GM23338 (cell line): ENCODE data around the gene KCNG3. TPM values are rescaled to one million over a fixed set of nuclear protein-coding genes. Genes with fewer than 3 reads are reported as not detected.

Experiments
- ATAC-seq: fragments of 200-7000 bp; cut with Tn5 transposase; 3 replicates; pipeline ENCODE4 v1.9.1; 2020
- DNase-seq: peaks from one replicate; pipeline ENCODE4 v3.0.0-alpha.2; 2015; ENCODE audit warnings: low spot score
- H2AFZ ChIP-seq: fragments of 200-600 bp; sonication (generic); 2 replicates; pipeline ENCODE4 v1.8.0; 2016; ENCODE audit warnings: antibody characterized with exemption, mild to moderate bottlenecking, moderate library complexity
- H3F3A ChIP-seq: fragments of 200-600 bp; sonication (generic); replicated peaks from 2 replicates; pipeline ENCODE4 v1.8.0; 2017; ENCODE audit warnings: antibody characterized with exemption, mixed run types, low read depth
- H3K27ac ChIP-seq: fragments of 200-600 bp; sonication (generic); 2 replicates; pipeline ENCODE4 v1.6.1; 2016; ENCODE audit warnings: low read depth
- H3K27me3 ChIP-seq: fragments of 200-600 bp; sonication (generic); 2 replicates; pipeline ENCODE4 v1.8.0; 2016; ENCODE audit warnings: mild to moderate bottlenecking, mixed run types, moderate library complexity; ENCODE audit not compliant: insufficient read depth
- H3K36me3 ChIP-seq: fragments of 200-600 bp; sonication (generic); 2 replicates; pipeline ENCODE4 v1.8.0; 2016; ENCODE audit warnings: mild to moderate bottlenecking; ENCODE audit not compliant: insufficient read depth
- H3K4me1 ChIP-seq: fragments of 200-600 bp; sonication (generic); 2 replicates; pipeline ENCODE4 v1.8.0; 2016; ENCODE audit warnings: mild to moderate bottlenecking, moderate library complexity; ENCODE audit not compliant: insufficient read depth
- H3K4me2 ChIP-seq: fragments of 200-600 bp; sonication (generic); 2 replicates; pipeline ENCODE4 v1.7.1; 2017; ENCODE audit warnings: mixed run types
- H3K4me3 ChIP-seq: fragments of 200-600 bp; sonication (generic); 2 replicates; pipeline ENCODE4 v1.6.1; 2016; ENCODE audit warnings: mixed run types
- H3K79me2 ChIP-seq: fragments of 200-600 bp; sonication (generic); replicated peaks from 2 replicates; pipeline ENCODE4 v1.8.0; 2017; ENCODE audit warnings: mild to moderate bottlenecking; ENCODE audit not compliant: insufficient read depth
- H3K9me2 ChIP-seq: fragments of 200-600 bp; sonication (generic); 2 replicates; pipeline ENCODE4 v1.8.0; 2017; ENCODE audit not compliant: insufficient read depth
- H4K20me1 ChIP-seq: fragments of 200-600 bp; sonication (generic); replicated peaks from 2 replicates; pipeline ENCODE4 v1.8.0; 2017; ENCODE audit warnings: mild to moderate bottlenecking; ENCODE audit not compliant: insufficient read depth
- H3K27ac Mint-ChIP-seq: 2 replicates; pipeline ENCODE4 v1.8.0; 2020; ENCODE audit warnings: inconsistent platforms, mild to moderate bottlenecking, moderate library complexity, mixed read lengths
- H3K27me3 Mint-ChIP-seq: 3 replicates; pipeline ENCODE4 v1.8.0; 2022; ENCODE audit warnings: low read depth, mild to moderate bottlenecking, moderate library complexity, mixed read lengths, inconsistent platforms; ENCODE audit not compliant: insufficient read depth, poor library complexity
- H3K36me3 Mint-ChIP-seq: 3 replicates; pipeline ENCODE4 v1.8.0; 2021; ENCODE audit warnings: low read depth, mild to moderate bottlenecking, inconsistent platforms, moderate library complexity, mixed read lengths
- H3K4me1 Mint-ChIP-seq: 3 replicates; pipeline ENCODE4 v1.8.0; 2020; ENCODE audit warnings: mild to moderate bottlenecking, inconsistent platforms, mixed read lengths
- H3K4me3 Mint-ChIP-seq: 3 replicates; pipeline ENCODE4 v1.8.0; 2021; ENCODE audit warnings: moderate library complexity, mild to moderate bottlenecking, inconsistent platforms, mixed read lengths
- H3K9me3 Mint-ChIP-seq: 3 replicates; pipeline ENCODE4 v1.8.0; 2020; ENCODE audit warnings: moderate library complexity, mild to moderate bottlenecking, inconsistent platforms, mixed read lengths
- EZH2 ChIP-seq: fragments of 200-600 bp; sonication (generic); IDR thresholded peaks from one replicate; pipeline ENCODE4 v1.8.0; 2017; ENCODE audit warnings: antibody characterized with exemption, mild to moderate bottlenecking, low read depth; ENCODE audit not compliant: unreplicated experiment
- NANOG ChIP-seq: IDR thresholded peaks from 2 replicates; pipeline ENCODE4 v1.6.1; 2016; ENCODE audit warnings: antibody characterized with exemption, borderline replicate concordance
- polyA plus RNA-seq: library from polyadenylated mRNA; unstranded; fragments of >200 nt; fragmentation: Nextera tagmentation; extraction: Ambion mirVana; gene quantifications from 2 replicates; pipeline ENCODE4 v1.2.1, GENCODE V29; 2016
- total RNA-seq: library from RNA; depleted of rRNA; stranded (reverse); fragments of >200 nt; shearing (Covaris generic); gene quantifications from 2 replicates; pipeline ENCODE4 v1.2.3, GENCODE V29; 2014
- TF ChIP-seq, protein P1 (sequence below), 2 experiments: fragments of 200-600 bp in 1 of 2; sonication (generic) in 1 of 2; conservative IDR thresholded peaks; 2 replicates each; pipeline versions ENCODE4 v1.5.1 to v1.6.1; 2016 to 2017; ENCODE audit warnings: antibody characterized with exemption in 2 of 2, low read depth in 2 of 2, mild to moderate bottlenecking in 2 of 2, moderate library complexity in 1 of 2
- TF ChIP-seq, protein P2 (sequence below): IDR thresholded peaks from 2 replicates; pipeline ENCODE4 v1.6.1; 2016; ENCODE audit warnings: antibody characterized with exemption
- TF ChIP-seq, protein P3 (sequence below): fragments of 250-450 bp; sonication (Bioruptor Pico); IDR thresholded peaks from 2 replicates; pipeline ENCODE4 v1.5.0; 2020; ENCODE audit warnings: mild to moderate bottlenecking, moderate library complexity

The KCNG3 gene
- total and polyA plus RNA-seq, 2 experiments from 2014 or later, result 2.5 to 36.2 TPM

DNA sequence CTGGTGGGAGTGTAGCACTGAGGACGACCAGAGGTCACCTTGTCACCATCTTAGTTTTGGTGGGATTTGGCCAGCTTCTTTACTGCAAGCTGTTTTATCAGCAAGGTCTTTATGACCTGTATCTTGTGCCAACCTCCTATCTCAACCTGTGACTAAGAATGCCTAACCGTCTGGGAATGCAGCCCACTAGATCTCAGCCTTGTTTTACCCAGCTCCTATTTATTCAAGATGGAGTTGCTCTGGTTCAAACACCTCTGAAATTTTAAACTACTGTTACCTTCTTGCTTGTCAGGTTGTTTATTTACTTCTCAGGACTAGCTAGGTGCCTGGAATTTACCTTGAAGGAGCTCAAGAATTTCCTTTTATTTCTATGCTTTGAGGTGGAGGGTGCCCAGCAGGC is 9.5 kb upstream of the KCNG3 start:
- no peak overlapping the region for H3K4me3 Mint-ChIP-seq
- Histone ChIP-seq H3K4me1 (peaks cover 9% of the 10 kb centered on the region), H3F3A (peaks cover 2% of the 10 kb centered on the region; the same call in 1 of the 2 replicates), H3K27me3 (no peaks in the 10 kb centered on the region), H3K4me2 (no peak overlapping the region), H3K9me2 (no peaks in the 10 kb centered on the region; the same call in 1 of the 2 replicates), H3K27ac (no peak overlapping the region), H2AFZ (no peak overlapping the region), H3K4me3 (no peak overlapping the region), H3K36me3 (no peaks in the 10 kb centered on the region), H3K79me2 (no peaks in the 10 kb centered on the region), H4K20me1 (no peaks in the 10 kb centered on the region)
- no peaks in the 10 kb centered on the region; the same call in 2 of the 3 replicates for H3K9me3 Mint-ChIP-seq
- H3K27ac Mint-ChIP-seq, result no peak overlapping the region
- DNase-seq (peak; percentile 33), ATAC-seq (peak; percentile 47)
- peaks cover 6% of the 10 kb centered on the region for H3K4me1 Mint-ChIP-seq
- H3K27me3 Mint-ChIP-seq, result peaks cover 2% of the 10 kb centered on the region
- TF ChIP-seq NANOG (no peak), EZH2 (no peak)
- TF ChIP-seq, protein P1, sequence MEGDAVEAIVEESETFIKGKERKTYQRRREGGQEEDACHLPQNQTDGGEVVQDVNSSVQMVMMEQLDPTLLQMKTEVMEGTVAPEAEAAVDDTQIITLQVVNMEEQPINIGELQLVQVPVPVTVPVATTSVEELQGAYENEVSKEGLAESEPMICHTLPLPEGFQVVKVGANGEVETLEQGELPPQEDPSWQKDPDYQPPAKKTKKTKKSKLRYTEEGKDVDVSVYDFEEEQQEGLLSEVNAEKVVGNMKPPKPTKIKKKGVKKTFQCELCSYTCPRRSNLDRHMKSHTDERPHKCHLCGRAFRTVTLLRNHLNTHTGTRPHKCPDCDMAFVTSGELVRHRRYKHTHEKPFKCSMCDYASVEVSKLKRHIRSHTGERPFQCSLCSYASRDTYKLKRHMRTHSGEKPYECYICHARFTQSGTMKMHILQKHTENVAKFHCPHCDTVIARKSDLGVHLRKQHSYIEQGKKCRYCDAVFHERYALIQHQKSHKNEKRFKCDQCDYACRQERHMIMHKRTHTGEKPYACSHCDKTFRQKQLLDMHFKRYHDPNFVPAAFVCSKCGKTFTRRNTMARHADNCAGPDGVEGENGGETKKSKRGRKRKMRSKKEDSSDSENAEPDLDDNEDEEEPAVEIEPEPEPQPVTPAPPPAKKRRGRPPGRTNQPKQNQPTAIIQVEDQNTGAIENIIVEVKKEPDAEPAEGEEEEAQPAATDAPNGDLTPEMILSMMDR (conservative IDR thresholded peaks at IDR 0.05; ENCODE audit: low read depth in 2 of 2), result no peak
- TF ChIP-seq, protein P2, sequence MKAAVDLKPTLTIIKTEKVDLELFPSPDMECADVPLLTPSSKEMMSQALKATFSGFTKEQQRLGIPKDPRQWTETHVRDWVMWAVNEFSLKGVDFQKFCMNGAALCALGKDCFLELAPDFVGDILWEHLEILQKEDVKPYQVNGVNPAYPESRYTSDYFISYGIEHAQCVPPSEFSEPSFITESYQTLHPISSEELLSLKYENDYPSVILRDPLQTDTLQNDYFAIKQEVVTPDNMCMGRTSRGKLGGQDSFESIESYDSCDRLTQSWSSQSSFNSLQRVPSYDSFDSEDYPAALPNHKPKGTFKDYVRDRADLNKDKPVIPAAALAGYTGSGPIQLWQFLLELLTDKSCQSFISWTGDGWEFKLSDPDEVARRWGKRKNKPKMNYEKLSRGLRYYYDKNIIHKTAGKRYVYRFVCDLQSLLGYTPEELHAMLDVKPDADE, result no peak
- TF ChIP-seq, protein P3, sequence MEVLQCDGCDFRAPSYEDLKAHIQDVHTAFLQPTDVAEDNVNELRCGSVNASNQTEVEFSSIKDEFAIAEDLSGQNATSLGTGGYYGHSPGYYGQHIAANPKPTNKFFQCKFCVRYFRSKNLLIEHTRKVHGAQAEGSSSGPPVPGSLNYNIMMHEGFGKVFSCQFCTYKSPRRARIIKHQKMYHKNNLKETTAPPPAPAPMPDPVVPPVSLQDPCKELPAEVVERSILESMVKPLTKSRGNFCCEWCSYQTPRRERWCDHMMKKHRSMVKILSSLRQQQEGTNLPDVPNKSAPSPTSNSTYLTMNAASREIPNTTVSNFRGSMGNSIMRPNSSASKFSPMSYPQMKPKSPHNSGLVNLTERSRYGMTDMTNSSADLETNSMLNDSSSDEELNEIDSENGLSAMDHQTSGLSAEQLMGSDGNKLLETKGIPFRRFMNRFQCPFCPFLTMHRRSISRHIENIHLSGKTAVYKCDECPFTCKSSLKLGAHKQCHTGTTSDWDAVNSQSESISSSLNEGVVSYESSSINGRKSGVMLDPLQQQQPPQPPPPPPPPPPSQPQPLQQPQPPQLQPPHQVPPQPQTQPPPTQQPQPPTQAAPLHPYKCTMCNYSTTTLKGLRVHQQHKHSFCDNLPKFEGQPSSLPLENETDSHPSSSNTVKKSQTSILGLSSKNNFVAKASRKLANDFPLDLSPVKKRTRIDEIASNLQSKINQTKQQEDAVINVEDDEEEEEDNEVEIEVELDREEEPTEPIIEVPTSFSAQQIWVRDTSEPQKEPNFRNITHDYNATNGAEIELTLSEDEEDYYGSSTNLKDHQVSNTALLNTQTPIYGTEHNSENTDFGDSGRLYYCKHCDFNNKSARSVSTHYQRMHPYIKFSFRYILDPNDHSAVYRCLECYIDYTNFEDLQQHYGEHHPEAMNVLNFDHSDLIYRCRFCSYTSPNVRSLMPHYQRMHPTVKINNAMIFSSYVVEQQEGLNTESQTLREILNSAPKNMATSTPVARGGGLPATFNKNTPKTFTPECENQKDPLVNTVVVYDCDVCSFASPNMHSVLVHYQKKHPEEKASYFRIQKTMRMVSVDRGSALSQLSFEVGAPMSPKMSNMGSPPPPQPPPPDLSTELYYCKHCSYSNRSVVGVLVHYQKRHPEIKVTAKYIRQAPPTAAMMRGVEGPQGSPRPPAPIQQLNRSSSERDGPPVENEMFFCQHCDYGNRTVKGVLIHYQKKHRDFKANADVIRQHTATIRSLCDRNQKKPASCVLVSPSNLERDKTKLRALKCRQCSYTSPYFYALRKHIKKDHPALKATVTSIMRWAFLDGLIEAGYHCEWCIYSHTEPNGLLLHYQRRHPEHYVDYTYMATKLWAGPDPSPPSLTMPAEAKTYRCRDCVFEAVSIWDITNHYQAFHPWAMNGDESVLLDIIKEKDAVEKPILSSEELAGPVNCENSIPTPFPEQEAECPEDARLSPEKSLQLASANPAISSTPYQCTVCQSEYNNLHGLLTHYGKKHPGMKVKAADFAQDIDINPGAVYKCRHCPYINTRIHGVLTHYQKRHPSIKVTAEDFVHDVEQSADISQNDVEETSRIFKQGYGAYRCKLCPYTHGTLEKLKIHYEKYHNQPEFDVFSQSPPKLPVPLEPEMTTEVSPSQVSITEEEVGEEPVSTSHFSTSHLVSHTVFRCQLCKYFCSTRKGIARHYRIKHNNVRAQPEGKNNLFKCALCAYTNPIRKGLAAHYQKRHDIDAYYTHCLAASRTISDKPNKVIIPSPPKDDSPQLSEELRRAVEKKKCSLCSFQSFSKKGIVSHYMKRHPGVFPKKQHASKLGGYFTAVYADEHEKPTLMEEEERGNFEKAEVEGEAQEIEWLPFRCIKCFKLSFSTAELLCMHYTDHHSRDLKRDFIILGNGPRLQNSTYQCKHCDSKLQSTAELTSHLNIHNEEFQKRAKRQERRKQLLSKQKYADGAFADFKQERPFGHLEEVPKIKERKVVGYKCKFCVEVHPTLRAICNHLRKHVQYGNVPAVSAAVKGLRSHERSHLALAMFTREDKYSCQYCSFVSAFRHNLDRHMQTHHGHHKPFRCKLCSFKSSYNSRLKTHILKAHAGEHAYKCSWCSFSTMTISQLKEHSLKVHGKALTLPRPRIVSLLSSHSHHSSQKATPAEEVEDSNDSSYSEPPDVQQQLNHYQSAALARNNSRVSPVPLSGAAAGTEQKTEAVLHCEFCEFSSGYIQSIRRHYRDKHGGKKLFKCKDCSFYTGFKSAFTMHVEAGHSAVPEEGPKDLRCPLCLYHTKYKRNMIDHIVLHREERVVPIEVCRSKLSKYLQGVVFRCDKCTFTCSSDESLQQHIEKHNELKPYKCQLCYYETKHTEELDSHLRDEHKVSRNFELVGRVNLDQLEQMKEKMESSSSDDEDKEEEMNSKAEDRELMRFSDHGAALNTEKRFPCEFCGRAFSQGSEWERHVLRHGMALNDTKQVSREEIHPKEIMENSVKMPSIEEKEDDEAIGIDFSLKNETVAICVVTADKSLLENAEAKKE, result no peak
- H3K36me3 Mint-ChIP-seq, result 0 out of 3 replicates have a peak, but pooled peaks cover 2% of the 10 kb centered on the region
